Erythroblast (primary cell): ENCODE results near the gene CAPN10.

Experiments used
- GATA1 ChIP-seq: IDR thresholded peaks from 2 replicates; pipeline ENCODE4 v1.6.1; 2011; ENCODE audit warnings: low read depth, mild to moderate bottlenecking, control low read depth, low read length, moderate library complexity
- POLR2A ChIP-seq: IDR thresholded peaks from 2 replicates; pipeline ENCODE4 v1.6.1; 2011; ENCODE audit warnings: mild to moderate bottlenecking, low read length

DNA sequence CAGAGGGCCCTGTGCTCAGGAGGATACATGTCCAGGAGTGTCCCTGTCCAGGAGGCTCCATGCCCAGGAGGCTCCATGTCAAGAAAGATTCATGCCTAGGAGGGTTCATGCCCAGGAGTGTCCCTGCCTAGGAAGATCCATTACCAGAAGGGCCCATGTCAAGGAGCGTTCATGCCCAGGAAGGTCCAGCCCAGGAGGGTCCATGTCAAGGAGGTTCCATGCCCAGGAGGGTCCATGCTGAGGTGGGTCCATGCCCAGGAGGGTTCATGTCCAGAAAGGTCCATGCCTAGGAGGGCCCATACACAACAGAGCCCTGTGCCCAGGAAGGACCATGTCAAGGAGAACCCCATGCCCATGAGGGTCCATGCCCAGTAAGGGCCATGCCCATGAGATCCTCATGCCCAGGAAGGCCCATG is 45.8 kb downstream of the CAPN10 start:
- TF ChIP-seq POLR2A (no peak), GATA1 (no peak)
